NCI-H1048 (cell line): Measurements from ENCODE around the gene APLF.

ENCODE experiments used
- DNase-seq: peaks from one replicate; lab custom pipeline; 2025; lab: John Stamatoyannopoulos, UW

Gene APLF, protein sequence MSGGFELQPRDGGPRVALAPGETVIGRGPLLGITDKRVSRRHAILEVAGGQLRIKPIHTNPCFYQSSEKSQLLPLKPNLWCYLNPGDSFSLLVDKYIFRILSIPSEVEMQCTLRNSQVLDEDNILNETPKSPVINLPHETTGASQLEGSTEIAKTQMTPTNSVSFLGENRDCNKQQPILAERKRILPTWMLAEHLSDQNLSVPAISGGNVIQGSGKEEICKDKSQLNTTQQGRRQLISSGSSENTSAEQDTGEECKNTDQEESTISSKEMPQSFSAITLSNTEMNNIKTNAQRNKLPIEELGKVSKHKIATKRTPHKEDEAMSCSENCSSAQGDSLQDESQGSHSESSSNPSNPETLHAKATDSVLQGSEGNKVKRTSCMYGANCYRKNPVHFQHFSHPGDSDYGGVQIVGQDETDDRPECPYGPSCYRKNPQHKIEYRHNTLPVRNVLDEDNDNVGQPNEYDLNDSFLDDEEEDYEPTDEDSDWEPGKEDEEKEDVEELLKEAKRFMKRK

GRCh38 chr2:68467077-68467960 lies at the start of gene APLF, which contains the start of gene FBXO48:
TSS of gene APLF (plus strand) at chr2:68467585. CDS start at chr2:68467732, 147 bp downstream.
TSS of gene FBXO48 (minus strand) at chr2:68467294. CDS start at chr2:68465145, 2,149 bp downstream.
- DNase-seq = peak; percentile 95

DNA sequence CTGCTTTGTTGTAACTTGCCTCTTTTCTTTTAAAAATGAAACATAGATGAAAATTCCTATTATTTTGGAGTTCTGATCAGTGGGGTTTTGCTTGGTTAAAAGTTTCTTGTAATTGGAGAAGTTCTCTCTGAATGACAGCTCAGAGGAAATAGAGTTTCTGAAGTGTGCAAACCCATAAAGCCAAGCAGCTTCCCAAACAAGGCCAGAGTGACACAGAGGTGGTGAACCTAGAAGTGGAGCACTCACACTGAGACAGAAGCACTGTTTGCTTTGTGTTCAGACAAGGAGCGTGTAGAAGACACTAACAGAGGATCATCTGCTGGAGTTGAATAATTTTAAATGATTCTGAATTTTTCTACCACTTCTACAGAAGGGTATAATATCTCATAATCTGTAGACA lies 49.5 kb upstream of the APLF start:
- DNase-seq = no peak

- no peak for DNase-seq
These were observed 49.0 kb upstream of the APLF start for GRCh38 chr2:68418419-68418818.

GRCh38 chr2:68418855-68419254 lies 48.5 kb upstream of the APLF start:
- DNase-seq = no peak

DNA sequence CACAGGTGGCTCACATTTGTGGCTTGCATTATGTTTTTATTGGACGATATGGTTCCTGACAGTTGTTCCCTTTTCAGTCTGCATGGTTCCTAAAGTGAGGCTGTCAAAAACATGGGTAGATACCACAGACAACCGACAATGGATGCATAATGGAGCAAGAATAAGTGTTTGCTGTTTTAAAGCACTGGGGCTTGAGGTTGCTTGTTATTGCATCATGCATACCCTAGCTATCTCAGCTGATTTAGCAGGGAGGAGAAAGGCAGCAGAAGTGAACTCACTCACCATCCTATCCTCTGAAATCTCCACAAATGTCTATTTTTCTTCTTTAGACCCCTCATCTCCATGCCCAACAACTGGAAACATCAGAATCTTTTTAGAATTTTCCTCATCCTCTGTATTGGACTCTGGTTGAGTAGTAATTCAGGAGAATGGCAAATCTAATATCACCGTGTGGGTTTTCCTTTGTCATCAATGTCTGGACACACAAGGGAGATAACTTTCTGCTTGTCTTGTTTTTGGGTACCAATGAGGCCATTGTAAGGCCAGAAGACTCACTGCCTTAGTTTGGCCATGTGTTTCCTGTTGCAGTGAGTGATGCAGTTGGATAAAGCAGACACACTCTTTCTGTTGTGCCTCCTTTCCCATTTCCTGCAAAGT lies 47.0 kb upstream of the APLF start:
- no peak for DNase-seq

DNA sequence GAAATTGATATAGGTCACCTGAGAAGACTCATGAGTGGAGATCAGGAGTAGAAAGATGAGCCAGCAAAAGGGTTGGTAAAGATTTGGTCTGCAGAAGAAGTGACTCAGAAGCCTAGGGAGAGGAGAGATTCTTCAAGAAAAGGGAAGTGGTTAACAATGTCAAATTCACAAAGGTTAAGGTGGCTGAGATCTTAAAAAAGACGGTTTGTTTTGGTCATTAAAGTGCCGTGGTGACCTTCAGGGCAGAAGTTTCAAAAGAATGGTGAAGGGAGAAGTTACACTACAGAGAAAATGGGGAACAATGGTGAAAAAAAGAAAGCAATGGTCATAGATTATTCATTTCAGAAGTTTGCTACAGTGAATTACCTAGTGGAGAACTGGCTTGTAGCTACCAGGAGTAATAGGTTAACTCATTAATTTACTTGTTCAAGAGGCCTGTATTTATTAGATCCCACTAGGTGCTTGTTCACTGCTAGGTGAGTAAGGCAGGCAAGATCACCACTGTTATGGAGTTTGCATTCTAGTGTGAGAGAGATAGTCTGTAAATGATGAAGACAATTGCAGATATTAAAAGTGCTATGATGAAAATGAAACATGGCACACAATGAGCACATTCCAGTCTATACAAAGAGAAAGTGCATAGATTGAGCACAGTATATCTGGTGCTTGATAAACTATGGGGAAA lies 43.3 kb upstream of the APLF start:
- no peak for DNase-seq

DNA sequence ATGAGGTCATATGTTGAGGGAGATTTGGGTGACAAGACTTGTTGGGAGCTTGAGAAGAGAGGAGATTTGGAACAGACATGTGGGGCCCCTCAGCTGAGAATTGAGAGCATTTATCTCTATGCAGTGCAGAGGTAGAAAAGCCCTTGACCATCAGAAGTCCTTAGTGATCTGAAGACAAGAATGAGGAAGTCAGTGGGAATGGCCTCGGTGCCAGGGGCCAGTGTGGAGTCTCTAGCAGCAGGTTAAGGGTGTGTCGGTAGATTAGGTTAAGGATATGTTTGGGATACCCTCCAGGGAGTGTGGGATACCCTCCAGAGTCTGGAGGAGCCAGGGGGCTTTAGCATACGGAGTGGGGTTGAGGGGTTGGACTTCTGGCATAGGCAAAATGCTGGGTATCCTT lies 41.9 kb upstream of the APLF start:
- no peak for DNase-seq

DNA sequence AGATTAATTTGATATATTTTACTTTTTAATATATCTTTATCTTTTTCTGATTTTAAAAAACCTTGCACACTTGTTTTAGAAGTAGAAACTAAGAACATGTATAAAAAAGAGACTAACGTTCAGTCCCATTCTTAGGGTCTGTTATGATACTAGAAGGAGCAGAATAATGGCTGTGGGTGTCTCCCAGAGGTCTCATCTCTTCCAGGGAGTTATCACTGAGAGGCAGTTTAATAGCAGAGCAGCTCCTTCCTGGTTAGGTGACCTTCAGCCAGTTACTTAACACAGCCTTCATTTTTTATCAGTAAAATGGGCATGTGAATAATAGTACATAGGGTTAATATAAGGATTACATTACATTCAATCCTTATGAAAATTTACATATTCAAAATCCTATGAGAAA lies 40.9 kb upstream of the APLF start:
- no peak for DNase-seq

DNA sequence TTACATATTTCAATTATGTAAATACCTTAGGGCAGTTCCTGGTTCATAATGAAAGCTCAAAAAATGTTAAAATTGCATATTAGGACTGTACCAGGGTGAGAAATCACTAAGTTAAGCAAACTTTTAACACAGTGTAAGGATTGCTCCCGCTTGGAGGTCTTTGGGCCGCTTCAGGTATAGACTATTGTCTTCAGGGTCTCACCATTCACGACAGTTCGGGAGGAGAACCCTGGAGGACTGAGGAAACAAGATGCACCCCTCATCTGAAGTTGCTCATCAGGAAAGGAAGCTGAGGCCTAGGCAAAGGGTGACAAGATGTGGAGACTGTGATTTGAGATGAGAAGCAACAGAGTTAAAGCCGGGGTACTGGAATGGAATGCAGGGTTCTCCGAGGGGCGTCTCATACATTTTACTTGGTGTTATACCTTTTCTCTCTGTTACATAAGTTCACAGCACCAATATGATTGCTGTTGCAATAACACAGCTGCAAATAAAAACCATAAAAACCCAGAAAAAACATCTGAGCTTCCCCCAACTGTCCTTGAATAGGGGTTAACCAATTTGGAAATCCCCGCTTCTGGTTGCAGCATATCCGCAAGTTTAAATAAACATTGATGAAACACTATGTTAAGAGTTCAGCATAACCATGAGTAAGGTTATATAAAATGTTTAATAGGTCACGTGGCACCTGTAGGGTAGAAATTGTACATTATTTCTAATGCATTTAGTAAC lies 40.4 kb upstream of the APLF start:
- DNase-seq = no peak

DNA sequence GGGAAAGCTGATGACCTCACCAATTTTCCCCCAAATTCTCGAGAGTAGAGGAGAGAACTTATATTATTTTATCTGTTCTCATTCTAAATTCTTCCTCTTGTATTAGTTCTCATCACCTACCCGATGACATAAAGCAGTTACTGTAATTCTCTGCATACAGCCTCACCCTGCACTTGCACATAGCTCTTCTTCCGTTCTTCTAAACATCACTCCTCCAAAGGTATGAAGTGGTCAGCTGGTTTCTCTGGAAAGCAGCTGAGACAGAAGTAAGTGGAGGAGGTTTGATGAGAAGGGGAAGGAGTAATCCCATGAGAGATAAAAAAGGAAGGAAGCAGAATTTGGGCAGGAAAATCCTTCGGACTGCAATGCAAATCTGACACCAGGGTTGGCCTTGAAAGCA lies 39.3 kb upstream of the APLF start:
- no peak for DNase-seq

- DNase-seq = no peak
These were observed 38.6 kb upstream of the APLF start for GRCh38 chr2:68428746-68429145.

- no peak for DNase-seq
These were observed 38.0 kb upstream of the APLF start for GRCh38 chr2:68429311-68429826.

DNA sequence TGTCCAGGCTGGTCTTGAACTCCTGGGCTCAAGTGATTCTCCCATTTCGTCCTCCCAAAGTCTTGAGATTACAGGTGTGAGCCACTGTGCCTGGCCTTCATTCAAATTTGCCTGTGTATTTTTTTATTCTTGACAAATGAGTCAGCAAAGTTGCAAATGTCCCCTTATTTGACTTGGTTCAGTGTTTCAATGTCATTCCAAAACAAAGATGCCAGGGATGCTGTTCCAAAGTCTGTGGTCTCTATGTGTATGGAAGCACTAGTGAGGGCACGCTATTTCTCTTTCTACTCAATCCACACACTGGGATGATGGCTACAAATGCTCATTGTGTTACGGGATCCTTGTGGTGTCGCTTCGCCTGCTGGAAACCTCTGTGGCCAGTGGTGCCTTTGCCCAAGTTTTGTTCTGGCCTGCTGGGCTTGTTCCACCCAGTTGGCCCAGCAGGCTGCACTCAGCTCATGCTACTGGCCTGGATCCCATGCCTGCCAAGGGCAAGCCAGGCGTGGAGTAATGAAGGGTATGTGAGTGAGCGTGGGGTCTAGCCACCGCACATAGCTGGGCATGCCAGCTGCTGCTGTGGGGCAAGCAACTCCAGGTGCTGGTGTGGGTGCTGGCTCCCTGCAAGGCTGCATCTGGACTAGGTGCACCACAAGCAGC lies 35.9 kb upstream of the APLF start:
- no peak for DNase-seq

- DNase-seq = no peak
These were observed 34.4 kb upstream of the APLF start for GRCh38 chr2:68432696-68433658.

DNA sequence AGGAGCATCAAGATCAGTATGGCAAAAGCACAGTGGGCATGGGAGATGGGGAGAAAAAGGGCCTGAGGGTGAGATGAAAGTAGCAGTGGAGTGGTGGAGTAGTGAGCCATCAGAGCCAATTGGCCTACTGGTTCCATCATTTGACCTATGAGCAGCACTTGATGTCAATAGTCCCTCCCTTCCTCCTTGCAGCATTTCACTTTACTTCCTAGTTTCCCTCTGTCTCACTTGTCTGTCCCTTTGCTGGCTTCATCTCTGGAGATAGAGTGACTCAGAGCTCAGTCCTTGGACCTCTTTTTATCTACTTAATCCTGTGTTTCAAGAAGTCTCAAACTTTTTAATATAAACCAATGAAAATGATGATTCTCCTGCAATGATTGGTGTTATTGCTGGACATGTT lies 32.4 kb upstream of the APLF start:
- DNase-seq = no peak

DNA sequence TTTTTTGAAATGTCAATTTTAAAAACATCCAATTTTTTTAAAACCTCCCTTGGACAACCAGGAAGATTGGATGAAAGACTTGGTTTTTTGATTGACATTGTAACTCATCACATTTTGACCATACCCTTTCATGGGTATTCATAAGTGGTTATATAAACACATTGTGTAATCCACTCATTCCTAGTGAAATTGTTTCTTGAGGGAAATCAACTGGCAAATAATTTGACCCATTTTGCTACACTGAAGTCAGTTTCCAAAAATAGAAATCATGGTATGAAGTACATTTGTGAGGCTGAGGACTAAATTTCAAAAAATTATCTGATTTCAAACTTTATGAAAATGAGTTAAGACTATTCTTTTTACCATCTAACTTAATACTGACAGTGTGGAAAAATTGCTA lies 31.8 kb upstream of the APLF start:
- no peak for DNase-seq

GRCh38 chr2:68436270-68436669 lies 31.1 kb upstream of the APLF start:
- DNase-seq = no peak

DNA sequence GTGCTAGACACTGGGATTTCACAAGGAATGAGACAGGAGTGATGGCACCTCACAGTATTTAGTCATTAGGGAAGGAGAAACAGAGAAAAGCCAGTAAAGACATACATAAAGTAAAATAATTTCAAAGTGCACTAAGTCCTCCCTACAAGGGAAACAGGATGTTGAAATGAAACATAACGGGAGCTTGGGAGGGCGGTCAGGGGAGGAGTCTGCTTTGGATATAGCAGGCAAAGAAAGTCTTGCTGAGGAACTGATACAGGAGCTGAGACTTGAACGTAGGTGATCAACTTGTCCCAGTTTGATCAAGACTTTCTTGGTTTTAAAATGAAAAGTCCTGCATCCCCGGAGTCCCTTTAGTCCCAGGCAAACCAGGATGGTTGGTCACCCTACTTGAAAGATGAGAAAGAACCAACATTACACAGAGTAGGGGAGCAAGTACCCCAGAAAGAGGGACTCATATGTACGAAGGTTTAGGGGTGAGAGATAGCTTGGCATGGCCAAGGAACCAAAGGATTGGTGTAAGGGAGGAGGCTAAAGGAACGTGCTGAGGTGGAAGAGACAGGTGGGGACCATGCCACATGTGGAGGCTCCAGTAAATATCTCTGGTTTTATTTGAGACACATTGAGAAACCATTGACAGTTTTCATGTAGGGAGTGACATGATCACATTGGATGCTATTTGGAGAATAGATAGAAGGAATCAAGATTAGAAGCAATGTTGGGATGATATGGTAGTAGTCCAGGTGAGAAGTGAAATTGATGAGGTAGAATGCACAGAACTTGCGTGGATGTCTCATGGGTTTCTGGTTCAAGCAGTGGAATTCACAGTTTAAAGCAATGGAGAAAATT lies 28.7 kb upstream of the APLF start:
- no peak for DNase-seq
